GM12874 (cell line): Measurements from ENCODE around the gene CXCL11.

Experiments used
- CTCF ChIP-seq: IDR thresholded peaks from 2 replicates; pipeline ENCODE4 v1.5.1; 2011; ENCODE audit warnings: low read depth, mild to moderate bottlenecking, control low read depth, low read length, moderate library complexity; ENCODE audit not compliant: insufficient read depth

The CXCL11 gene

GRCh38 chr4:76003035-76003434, 32.8 kb downstream of the CXCL11 start:
- no peak for TF ChIP-seq CTCF

DNA sequence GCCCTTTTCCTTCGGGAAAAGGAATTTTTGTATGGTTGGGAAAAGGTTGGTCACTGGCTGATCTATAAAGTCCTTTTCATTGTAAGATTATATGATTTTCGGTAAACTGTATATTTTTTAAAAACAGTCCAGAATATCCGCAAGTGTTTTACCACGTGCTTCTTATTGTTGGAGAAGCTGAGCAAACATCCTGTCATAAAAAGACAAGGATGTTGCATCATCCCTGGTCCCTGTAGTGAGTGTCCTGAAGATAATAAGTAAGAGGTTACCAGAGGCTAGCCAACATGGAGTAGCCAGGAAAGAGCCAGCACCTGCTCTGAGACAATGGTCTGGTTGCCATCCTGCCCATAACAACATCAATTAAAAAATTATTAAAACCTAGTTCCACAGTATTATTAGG, 33.7 kb downstream of the CXCL11 start:
- no peak for TF ChIP-seq CTCF

- no peak for TF ChIP-seq CTCF
Observed at GRCh38 chr4:76001700-76002099, 34.2 kb downstream of the CXCL11 start.

- no peak for TF ChIP-seq CTCF
Observed at GRCh38 chr4:76000279-76000678, 35.6 kb downstream of the CXCL11 start.

DNA sequence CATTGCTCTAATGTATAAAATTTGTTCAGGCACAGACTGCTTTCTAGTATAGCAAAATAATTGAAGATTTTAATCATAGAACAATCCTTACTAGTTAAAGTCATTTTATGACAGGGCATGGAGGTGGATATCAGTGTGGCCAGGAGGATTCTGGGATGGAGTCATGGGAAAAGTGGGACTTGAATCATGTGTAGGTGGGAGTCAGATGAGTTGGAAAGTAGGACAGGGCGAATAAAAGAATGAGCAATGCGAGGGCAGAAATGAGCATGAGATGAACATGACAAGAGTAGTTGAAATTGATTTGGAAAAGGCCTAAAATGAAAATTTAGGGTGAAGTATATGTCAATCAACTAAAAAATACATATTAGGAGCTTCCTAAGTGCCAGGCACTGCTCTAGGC, 37.9 kb downstream of the CXCL11 start:
- no peak for TF ChIP-seq CTCF

- TF ChIP-seq CTCF: no peak
Observed at GRCh38 chr4:75997081-75997480, 38.8 kb downstream of the CXCL11 start.

- TF ChIP-seq CTCF: peak; percentile 39
Observed at GRCh38 chr4:75995727-75996126, 40.1 kb downstream of the CXCL11 start.

- no peak for TF ChIP-seq CTCF
Observed at GRCh38 chr4:75992462-75992861, 43.4 kb downstream of the CXCL11 start.
